SK-N-SH (cell line): ENCODE measurements around the gene HYAL3. TPM values are rescaled to one million over a fixed set of nuclear protein-coding genes. Genes with fewer than 3 reads are reported as not detected.

Source experiments
- CTCF ChIA-PET: fragments of 300-600, 350-600 bp; formaldehyde crosslinking; extraction: SDS; loops from one replicate; lab custom pipeline; 2021; lab: Yijun Ruan, JAX
- POLR2A ChIA-PET: fragments of 350-600 bp; sonication (Branson Sonifier 250); formaldehyde crosslinking; extraction: SDS; loops from one replicate; lab custom pipeline; 2020; ENCODE audit warnings: antibody characterized with exemption, inconsistent platforms; lab: Yijun Ruan, JAX
- DNase-seq: peaks from one replicate; pipeline ENCODE4 v3.0.0; 2012
- H2AFZ ChIP-seq: fragments of 200-600 bp; sonication (generic); 2 replicates; pipeline ENCODE4 v1.8.1; 2016; ENCODE audit warnings: antibody characterized with exemption, mild to moderate bottlenecking, low read depth
- H3F3A ChIP-seq: fragments of 200-600 bp; sonication (generic); replicated peaks from 2 replicates; pipeline ENCODE3; 2016; ENCODE audit warnings: antibody characterized with exemption, mild to moderate bottlenecking; ENCODE audit not compliant: insufficient read depth
- H3K27ac ChIP-seq, 2 experiments: fragments of 200-500 bp in 1 of 2; fragments of 200-600 bp in 1 of 2; sonication (Bioruptor generic) in 1 of 2; sonication (generic), shearing (Covaris generic) in 1 of 2; 2 replicates each; pipeline versions ENCODE4 v1.5.1 to v1.6.1; 2014 to 2016; ENCODE audit warnings: low read depth in 2 of 2, inconsistent platforms in 1 of 2, low read length in 1 of 2, mild to moderate bottlenecking in 1 of 2, mixed read lengths in 1 of 2
- H3K27me3 ChIP-seq: fragments of 200-600 bp; sonication (generic), shearing (Covaris generic); 2 replicates; pipeline ENCODE4 v1.6.1; 2016; ENCODE audit warnings: mixed run types; ENCODE audit not compliant: insufficient read depth
- H3K36me3 ChIP-seq, 2 experiments: fragments of 200-500 bp in 1 of 2; fragments of 200-600 bp in 1 of 2; sonication (Bioruptor generic) in 1 of 2; sonication (generic) in 1 of 2; replicated peaks in 1 of 2; 2 replicates each; pipeline versions ENCODE3 to v1.5.1; 2014 to 2016; ENCODE audit warnings: low read length in 1 of 2, mild to moderate bottlenecking in 1 of 2; ENCODE audit not compliant: insufficient read depth in 2 of 2, control insufficient read depth in 1 of 2
- H3K4me1 ChIP-seq, 2 experiments: fragments of 200-500 bp in 1 of 2; fragments of 200-600 bp in 1 of 2; sonication (Bioruptor generic) in 1 of 2; sonication (generic), shearing (Covaris generic) in 1 of 2; 2 replicates each; pipeline versions ENCODE4 v1.5.1 to v1.6.1; 2014 to 2016; ENCODE audit warnings: low read depth in 1 of 2, low read length in 1 of 2, mixed run types in 1 of 2; ENCODE audit not compliant: insufficient read depth in 2 of 2, control insufficient read depth in 1 of 2
- H3K4me2 ChIP-seq: fragments of 200-600 bp; sonication (generic), shearing (Covaris generic); 2 replicates; pipeline ENCODE4 v1.6.1; 2017; ENCODE audit warnings: mixed run types
- H3K4me3 ChIP-seq, 2 experiments: fragments of 200-500 bp in 1 of 2; fragments of 200-600 bp in 1 of 2; sonication (Bioruptor generic) in 1 of 2; sonication (generic), shearing (Covaris generic) in 1 of 2; 2 replicates each; pipeline versions ENCODE4 v1.5.1 to v1.8.1; 2014 to 2016; ENCODE audit warnings: low read depth in 2 of 2, inconsistent platforms in 1 of 2, low read length in 1 of 2, mild to moderate bottlenecking in 1 of 2, mixed read lengths in 1 of 2, moderate library complexity in 1 of 2
- H3K79me2 ChIP-seq: fragments of 200-600 bp; sonication (generic); 2 replicates; pipeline ENCODE4 v1.8.1; 2017; ENCODE audit warnings: mild to moderate bottlenecking; ENCODE audit not compliant: insufficient read depth
- H3K9ac ChIP-seq: fragments of 200-600 bp; sonication (generic); 2 replicates; pipeline ENCODE4 v1.6.1; 2017; ENCODE audit warnings: mixed run types
- H3K9me2 ChIP-seq: fragments of 200-600 bp; sonication (generic); 2 replicates; pipeline ENCODE4 v1.6.1; 2017; ENCODE audit warnings: mixed run types
- H3K9me3 ChIP-seq: fragments of 200-600 bp; sonication (generic); 2 replicates; pipeline ENCODE4 v1.6.1; 2017; ENCODE audit warnings: mixed run types, mild to moderate bottlenecking, moderate library complexity
- H4K20me1 ChIP-seq: fragments of 200-600 bp; sonication (generic); 2 replicates; pipeline ENCODE4 v1.6.1; 2017; ENCODE audit warnings: mild to moderate bottlenecking, mixed run types; ENCODE audit not compliant: insufficient read depth
- CHD2 ChIP-seq: fragments of 150-350 bp; IDR thresholded peaks from 2 replicates; pipeline ENCODE4 v1.6.1; 2018; ENCODE audit warnings: low read length; ENCODE audit not compliant: partially characterized antibody
- CTCF ChIP-seq: fragments of 200-600 bp; sonication (generic); IDR thresholded peaks from 2 replicates; pipeline ENCODE4 v1.6.1; 2017; ENCODE audit warnings: antibody characterized with exemption, mild to moderate bottlenecking, moderate library complexity
- ELF1 ChIP-seq: IDR thresholded peaks from 2 replicates; pipeline ENCODE4 v1.4.0; 2012
- GABPA ChIP-seq: IDR thresholded peaks from 2 replicates; pipeline ENCODE4 v1.4.0; 2012; ENCODE audit warnings: low read depth, mild to moderate bottlenecking
- GATA2 ChIP-seq: sonication (generic); formaldehyde crosslinking; IDR thresholded peaks from 2 replicates; pipeline ENCODE4 v1.5.0; 2020; ENCODE audit warnings: mild to moderate bottlenecking, missing genetic modification reagents
- MAX ChIP-seq: IDR thresholded peaks from 2 replicates; pipeline ENCODE4 v1.4.0; 2012; ENCODE audit warnings: low read depth
- MEF2A ChIP-seq: IDR thresholded peaks from 2 replicates; pipeline ENCODE4 v1.4.0; 2012; ENCODE audit warnings: low read depth, borderline replicate concordance
- MXI1 ChIP-seq: IDR thresholded peaks from 2 replicates; pipeline ENCODE4 v1.6.1; 2012; ENCODE audit warnings: mild to moderate bottlenecking, low read depth, low read length, improper control_type of control experiment
- NRF1 ChIP-seq: IDR thresholded peaks from 2 replicates; pipeline ENCODE4 v1.6.1; 2012; ENCODE audit warnings: low read depth, mild to moderate bottlenecking, low read length
- RAD21 ChIP-seq: IDR thresholded peaks from 2 replicates; pipeline ENCODE4 v1.6.1; 2012; ENCODE audit warnings: mild to moderate bottlenecking, low read length
- REST ChIP-seq: IDR thresholded peaks from 2 replicates; pipeline ENCODE4 v1.6.1; 2012; ENCODE audit warnings: mild to moderate bottlenecking, low read depth, low read length, moderate library complexity
- SMC3 ChIP-seq: IDR thresholded peaks from 2 replicates; pipeline ENCODE4 v1.6.1; 2012; ENCODE audit warnings: low read depth, low read length, improper control_type of control experiment
- TAF1 ChIP-seq: IDR thresholded peaks from 2 replicates; pipeline ENCODE4 v1.6.1; 2012; ENCODE audit warnings: low read depth, mild to moderate bottlenecking, low read length, moderate library complexity, borderline replicate concordance
- TCF12 ChIP-seq: IDR thresholded peaks from 2 replicates; pipeline ENCODE4 v1.4.0; 2012
- YY1 ChIP-seq: IDR thresholded peaks from 2 replicates; pipeline ENCODE4 v1.4.0; 2012; ENCODE audit warnings: low read depth, mild to moderate bottlenecking
- WGBS: methylation state at CpG from one replicate; pipeline ENCODE4 v1.1.6; 2017; ENCODE audit warnings: low lambda C conversion rate; 5-methylcytosine and 5-hydroxymethylcytosine counted together
- polyA plus RNA-seq, 3 experiments: library from polyadenylated mRNA; depleted of rRNA; stranded (reverse); fragments of >200 nt; gene quantifications; 2 replicates each; pipeline ENCODE4 v1.2.3, GENCODE V29; 2012
- TF ChIP-seq, protein P1 (sequence below): fragments of 150-350 bp; IDR thresholded peaks from 2 replicates; pipeline ENCODE4 v1.6.1; 2017; ENCODE audit warnings: antibody characterized with exemption, low read length, low read depth, borderline replicate concordance

HYAL3 gene
- polyA plus RNA-seq, 1 of the 3 experiments (the other 2 are of a cell fraction): 7.8 TPM

- CTCF ChIA-PET: interaction anchor here (0.6 to 6.0 kb wide), 19 partner anchors 10 to 225 kb away, joined by 3 to 60 read pairs (median 4); partner anchors contain the start of genes HYAL1, HYAL3 and NAA80
- 68% methylated on average over 2 of the region's 2 CpGs for WGBS
These were observed 25.9 kb upstream of the HYAL3 start for GRCh38 chr3:50325113-50325480.

DNA sequence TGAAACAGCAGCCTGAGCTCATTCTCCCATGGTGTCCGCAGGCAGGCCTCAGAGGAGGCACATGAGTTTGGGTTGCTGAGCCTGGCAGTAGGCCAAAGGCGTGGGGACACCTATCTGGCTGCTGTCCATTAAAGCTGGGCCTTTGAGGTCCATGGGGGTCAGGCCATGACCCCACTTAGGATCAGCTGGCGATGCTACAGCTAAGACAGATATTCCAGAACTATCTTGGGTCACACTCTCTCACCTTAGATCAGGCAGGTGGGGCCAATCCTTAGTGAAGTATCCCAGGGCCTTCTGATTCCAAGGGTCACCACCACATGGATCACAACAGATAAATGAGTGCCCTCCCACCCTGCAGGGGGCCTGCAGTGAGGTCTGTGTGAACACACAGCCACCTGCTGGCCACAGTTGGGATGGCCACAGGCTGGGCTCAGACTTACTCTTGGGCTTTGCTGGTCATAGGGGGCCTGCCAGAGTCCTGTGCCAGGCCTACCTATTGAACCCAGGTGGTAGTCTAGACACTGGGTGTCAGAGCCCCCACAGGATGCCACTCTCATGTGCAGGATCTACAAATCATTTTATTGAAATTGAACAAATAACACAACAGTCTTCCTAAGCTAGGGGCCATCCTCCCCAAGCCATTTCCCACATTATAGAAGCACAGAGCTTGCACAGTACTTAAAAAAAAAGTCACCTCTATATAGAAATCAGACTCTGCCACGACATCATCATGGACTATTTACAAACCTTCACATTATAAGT lies 25.3 kb upstream of the HYAL3 start:
- Histone ChIP-seq H3K4me1 (peaks cover 0 to 36% of the 10 kb centered on the region in 2 experiments; a peak in 2 of 4 replicates), H3K9me2 (no peaks in the 10 kb centered on the region), H3K4me2 (no peak overlapping the region), H3K9ac (no peak overlapping the region), H3K27me3 (no peaks in the 10 kb centered on the region), H3K9me3 (no peaks in the 10 kb centered on the region), H3K79me2 (peaks cover 37% of the 10 kb centered on the region), H3K36me3 (peaks cover under 1 to 25% of the 10 kb centered on the region in 2 experiments), H4K20me1 (no peaks in the 10 kb centered on the region), H3F3A (peaks cover 21% of the 10 kb centered on the region), H3K4me3 (no peak overlapping the region; a peak in 1 of 4 replicates), H2AFZ (no peak overlapping the region), H3K27ac (no peak overlapping the region; a peak in 1 of 4 replicates)
- POLR2A ChIA-PET: interaction anchor here (0.7 to 1.7 kb wide), 3 partner anchors 13 to 32 kb away, joined by 3 to 6 read pairs (median 4); partner anchors contain the start of genes CYB561D2, IFRD2 and NPRL2
- CTCF ChIA-PET: interaction anchor here (0.6 to 6.0 kb wide), 34 partner anchors 9 to 289 kb away, joined by 3 to 60 read pairs (median 4); partner anchors contain the start of genes HYAL1, HYAL3, NAA80 and RASSF1
- DNase-seq: peak; percentile 85
- WGBS: 0% methylated on average over 1 of the region's 4 CpGs
- TF ChIP-seq TAF1 (no peak), RAD21 (peak; percentile 77), MAX (no peak), MXI1 (peak; percentile 32; the same call in 1 of the 2 replicates), GATA2 (CRISPR knock-in tag) (no peak), YY1 (no peak), CHD2 (no peak), TCF12 (no peak), CTCF (peak; percentile 81), SMC3 (peak; percentile 69), MEF2A (no peak), ELF1 (no peak)

More at GRCh38 chr3:50325113-50325480, 25.9 kb upstream of the HYAL3 start:
- H3K9me2 ChIP-seq: no peaks in the 10 kb centered on the region
- H4K20me1 ChIP-seq: no peaks in the 10 kb centered on the region
- no peak overlapping the region for H3K9ac ChIP-seq
- H3K4me1 ChIP-seq: peaks cover 0 to 30% of the 10 kb centered on the region in 2 experiments; a peak in 2 of 4 replicates
- H3K9me3 ChIP-seq: no peaks in the 10 kb centered on the region
- H2AFZ ChIP-seq: no peak overlapping the region
- H3K36me3 ChIP-seq: peaks cover under 1 to 26% of the 10 kb centered on the region in 2 experiments
- POLR2A ChIA-PET: interaction anchor here (1.7 kb wide), 1 partner anchor 33 kb away, joined by 6 read pairs; the partner anchor contains the start of gene IFRD2
- no peaks in the 10 kb centered on the region for H3K27me3 ChIP-seq
- H3K4me3 ChIP-seq: no peak overlapping the region
- peaks cover 31% of the 10 kb centered on the region for H3K79me2 ChIP-seq
- DNase-seq: no peak
- no peak overlapping the region for H3K27ac ChIP-seq
- peaks cover 26% of the 10 kb centered on the region for H3F3A ChIP-seq
- no peak for TF ChIP-seq NRF1
- no peak for TF ChIP-seq REST
- TF ChIP-seq GABPA: no peak
- TF ChIP-seq, protein P1, sequence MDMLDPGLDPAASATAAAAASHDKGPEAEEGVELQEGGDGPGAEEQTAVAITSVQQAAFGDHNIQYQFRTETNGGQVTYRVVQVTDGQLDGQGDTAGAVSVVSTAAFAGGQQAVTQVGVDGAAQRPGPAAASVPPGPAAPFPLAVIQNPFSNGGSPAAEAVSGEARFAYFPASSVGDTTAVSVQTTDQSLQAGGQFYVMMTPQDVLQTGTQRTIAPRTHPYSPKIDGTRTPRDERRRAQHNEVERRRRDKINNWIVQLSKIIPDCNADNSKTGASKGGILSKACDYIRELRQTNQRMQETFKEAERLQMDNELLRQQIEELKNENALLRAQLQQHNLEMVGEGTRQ: no peak
- no peak overlapping the region for H3K4me2 ChIP-seq
